GM18870 (cell line): Measurements from ENCODE around the gene ZNF800.

ENCODE experiments used
- ATAC-seq: cut with Tn5 transposase; IDR thresholded peaks from one replicate; pipeline ENCODE4 v1.9.1; 2021; ENCODE audit warnings: moderate library complexity; ENCODE audit not compliant: unreplicated experiment

ZNF800 gene

GRCh38 chr7:127350586-127350985 lies 41.9 kb downstream of the ZNF800 start:
- no peak for ATAC-seq

GRCh38 chr7:127349881-127350280 lies 42.6 kb downstream of the ZNF800 start:
- no peak for ATAC-seq

- no peak for ATAC-seq
Observed at GRCh38 chr7:127348247-127348631, 44.3 kb downstream of the ZNF800 start.

DNA sequence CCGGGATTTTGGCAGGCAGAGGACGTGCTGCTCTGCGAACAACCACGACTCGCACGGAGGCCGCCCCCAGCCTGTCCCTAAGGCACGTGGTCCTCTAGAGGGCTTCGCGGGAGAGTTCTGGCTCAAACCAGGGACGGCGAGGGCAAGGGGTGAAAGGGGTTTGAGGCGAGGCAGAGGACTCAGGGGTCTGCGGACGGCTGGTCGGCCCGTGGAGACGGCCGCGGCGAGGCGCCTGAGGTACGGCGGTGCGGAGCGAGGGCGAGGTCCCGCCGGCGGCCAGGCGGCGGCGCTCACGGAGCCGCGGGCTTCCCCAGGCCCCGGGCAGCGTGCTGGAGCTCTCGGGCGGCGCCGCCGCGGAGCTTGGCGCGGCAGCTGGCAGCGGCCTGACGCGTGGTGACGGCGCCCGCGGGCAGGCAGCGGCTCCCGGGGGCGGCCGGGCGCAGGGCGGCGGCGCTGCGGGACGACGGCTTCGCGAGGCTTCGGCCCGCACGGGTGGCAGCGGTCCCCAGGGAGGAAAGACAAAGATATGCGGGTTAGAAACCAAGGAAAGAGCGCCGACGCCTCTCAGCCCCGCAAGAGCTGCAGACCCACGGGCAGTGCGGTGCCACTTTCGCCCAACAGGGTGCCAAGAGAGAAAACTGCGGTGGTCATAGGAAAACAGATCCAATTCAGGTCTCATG lies 44.8 kb downstream of the ZNF800 start:
- peak; percentile 64 for ATAC-seq

GRCh38 chr7:127346575-127347256 lies 45.8 kb downstream of the ZNF800 start:
- no peak for ATAC-seq

DNA sequence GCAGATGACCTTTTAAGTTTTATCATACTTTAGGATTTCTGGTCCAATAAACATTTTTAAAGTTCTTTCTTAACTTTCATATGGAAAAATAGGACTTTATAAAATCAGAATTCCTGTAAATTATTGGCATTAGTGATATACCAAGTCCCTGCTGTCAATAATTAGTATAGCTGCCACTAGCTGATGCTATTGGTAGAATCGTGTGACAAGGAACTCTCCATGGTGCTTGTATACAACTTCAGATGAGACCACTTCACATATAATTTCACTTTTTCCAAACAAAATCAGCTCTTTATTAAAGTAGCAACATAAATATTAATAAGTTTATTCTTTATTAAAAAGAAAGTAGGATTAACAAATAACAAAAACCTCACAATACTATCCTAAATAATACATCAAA lies 49.9 kb downstream of the ZNF800 start:
- ATAC-seq: no peak

- no peak for ATAC-seq
Observed at GRCh38 chr7:127338122-127338521, 54.4 kb downstream of the ZNF800 start.

DNA sequence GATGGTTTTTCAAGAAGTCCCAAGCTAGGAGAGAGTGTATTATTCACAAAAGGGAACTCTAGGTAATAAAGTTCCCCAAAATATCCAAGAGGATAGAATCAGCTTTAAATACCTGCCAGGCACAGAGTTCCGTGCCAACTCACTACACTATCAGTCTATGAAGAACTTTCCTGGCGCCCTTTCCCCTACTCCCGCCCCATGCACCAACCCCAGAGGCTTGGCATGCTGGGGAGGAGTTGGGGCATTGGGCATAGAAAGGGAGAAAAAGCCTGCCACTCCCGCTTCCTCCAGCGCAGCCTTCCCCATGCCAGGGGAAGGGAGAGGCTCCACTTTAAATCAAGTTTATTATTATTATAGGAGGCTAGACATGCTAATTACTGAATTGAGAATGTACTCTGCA lies 54.9 kb downstream of the ZNF800 start:
- no peak for ATAC-seq

- no peak for ATAC-seq
Observed at GRCh38 chr7:127336458-127336857, 56.0 kb downstream of the ZNF800 start.

GRCh38 chr7:127332880-127333279 lies 59.6 kb downstream of the ZNF800 start:
- ATAC-seq: no peak

- ATAC-seq: no peak
Observed at GRCh38 chr7:127330070-127330469, 62.4 kb downstream of the ZNF800 start.

GRCh38 chr7:127322832-127323493 lies 69.5 kb downstream of the ZNF800 start:
- ATAC-seq: no peak

DNA sequence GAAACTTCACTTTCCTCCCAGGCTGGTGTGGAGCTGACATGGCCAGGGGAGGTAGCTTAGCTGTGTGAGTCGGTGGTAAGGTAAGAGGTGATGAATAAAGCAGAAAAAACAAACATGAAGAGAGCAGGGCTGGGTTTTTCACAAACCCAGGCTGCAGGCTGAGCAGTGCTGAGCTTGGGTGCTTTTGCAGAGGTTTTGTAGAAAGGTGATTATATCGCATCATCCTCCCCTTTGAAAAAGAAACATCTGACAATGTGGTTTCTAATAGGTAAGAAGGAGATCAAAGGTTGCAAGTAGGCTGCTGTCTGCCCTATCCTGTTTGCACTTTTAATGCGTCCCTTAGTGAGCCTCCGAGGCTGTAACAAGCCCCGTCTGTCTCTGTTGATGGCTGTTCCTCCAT lies 70.2 kb downstream of the ZNF800 start:
- ATAC-seq: no peak

DNA sequence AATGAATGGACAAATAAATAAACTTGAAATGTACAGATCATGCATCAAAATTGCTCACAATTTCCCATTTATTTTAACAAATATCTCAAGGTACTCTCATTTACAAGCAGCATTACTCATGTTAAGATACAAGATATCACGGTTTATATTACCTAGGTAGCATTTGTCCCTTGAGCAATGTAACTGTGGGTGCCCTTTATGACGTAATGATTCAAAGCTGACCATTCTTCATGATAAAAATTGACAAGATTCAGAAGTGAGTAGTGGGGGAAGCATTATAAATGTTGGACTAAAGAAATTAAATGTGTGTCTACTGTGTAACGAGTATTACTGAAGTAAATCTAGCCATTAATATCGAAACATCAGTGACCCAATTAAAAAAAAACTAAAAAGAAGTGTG lies 71.5 kb downstream of the ZNF800 start:
- no peak for ATAC-seq
